ENCODE results near the gene PGA3.
"Not testable (repeated sequence)": the region's sequence is repeated elsewhere in the genome, so short reads cannot be mapped to it uniquely, and the experiment has no call there.

Gene PGA3

DNA sequence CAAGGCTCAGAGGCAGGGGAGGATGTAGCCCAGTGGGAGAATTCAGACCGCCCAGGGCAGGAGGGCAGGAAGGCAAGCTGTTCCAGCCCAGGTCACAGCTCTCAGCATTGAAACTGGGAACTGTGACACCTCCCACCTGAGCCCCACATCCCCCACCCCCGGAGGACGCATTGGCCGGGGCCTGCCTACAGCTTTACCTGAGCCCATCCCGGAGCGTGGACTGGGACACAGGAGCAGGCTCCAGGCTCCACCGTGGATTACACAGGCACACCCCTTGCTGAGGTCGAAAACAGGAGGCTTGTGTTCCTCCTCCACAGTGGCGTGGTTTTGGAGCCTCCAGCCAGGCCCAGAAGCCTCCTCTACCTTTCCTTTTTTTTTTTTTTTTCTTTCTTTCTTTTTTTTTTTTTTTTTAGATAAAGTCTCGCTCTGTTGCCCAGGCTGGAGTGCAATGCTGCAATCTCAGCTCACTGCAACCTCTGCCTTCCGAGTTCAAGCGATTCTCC is 9.1 kb upstream of the PGA3 start:
- H3K27ac ChIP-seq, result no peak overlapping the region
- ChIA-PET POLR2A (ENCODE audit: low non-redundant PET) (no interaction called here), CTCF (interaction anchor here (0.7 kb wide), 2 partner anchors 89 to 196 kb away, joined by 3 to 7 read pairs; no protein-coding TSS in a partner anchor)
- TF ChIP-seq, protein P1, sequence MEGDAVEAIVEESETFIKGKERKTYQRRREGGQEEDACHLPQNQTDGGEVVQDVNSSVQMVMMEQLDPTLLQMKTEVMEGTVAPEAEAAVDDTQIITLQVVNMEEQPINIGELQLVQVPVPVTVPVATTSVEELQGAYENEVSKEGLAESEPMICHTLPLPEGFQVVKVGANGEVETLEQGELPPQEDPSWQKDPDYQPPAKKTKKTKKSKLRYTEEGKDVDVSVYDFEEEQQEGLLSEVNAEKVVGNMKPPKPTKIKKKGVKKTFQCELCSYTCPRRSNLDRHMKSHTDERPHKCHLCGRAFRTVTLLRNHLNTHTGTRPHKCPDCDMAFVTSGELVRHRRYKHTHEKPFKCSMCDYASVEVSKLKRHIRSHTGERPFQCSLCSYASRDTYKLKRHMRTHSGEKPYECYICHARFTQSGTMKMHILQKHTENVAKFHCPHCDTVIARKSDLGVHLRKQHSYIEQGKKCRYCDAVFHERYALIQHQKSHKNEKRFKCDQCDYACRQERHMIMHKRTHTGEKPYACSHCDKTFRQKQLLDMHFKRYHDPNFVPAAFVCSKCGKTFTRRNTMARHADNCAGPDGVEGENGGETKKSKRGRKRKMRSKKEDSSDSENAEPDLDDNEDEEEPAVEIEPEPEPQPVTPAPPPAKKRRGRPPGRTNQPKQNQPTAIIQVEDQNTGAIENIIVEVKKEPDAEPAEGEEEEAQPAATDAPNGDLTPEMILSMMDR (conservative IDR thresholded peaks at IDR 0.05; ENCODE audit: low read depth), result no peak
- no peak for DNase-seq (ENCODE audit: low spot score)

- POLR2A ChIA-PET (ENCODE audit: low non-redundant PET), result no interaction called here
- no peak for DNase-seq (ENCODE audit: low spot score)
- CTCF ChIA-PET, result interaction anchor here (0.7 to 1.0 kb wide), 2 partner anchors 7 to 88 kb away, joined by 3 to 7 read pairs; no protein-coding TSS in a partner anchor
- TF ChIP-seq, protein P1 (conservative IDR thresholded peaks at IDR 0.05; ENCODE audit: low read depth), result no peak
- H3K27ac ChIP-seq, result no peak overlapping the region
Measured at GRCh38 chr11:61194981-61195695, 8.2 kb upstream of the PGA3 start.

DNA sequence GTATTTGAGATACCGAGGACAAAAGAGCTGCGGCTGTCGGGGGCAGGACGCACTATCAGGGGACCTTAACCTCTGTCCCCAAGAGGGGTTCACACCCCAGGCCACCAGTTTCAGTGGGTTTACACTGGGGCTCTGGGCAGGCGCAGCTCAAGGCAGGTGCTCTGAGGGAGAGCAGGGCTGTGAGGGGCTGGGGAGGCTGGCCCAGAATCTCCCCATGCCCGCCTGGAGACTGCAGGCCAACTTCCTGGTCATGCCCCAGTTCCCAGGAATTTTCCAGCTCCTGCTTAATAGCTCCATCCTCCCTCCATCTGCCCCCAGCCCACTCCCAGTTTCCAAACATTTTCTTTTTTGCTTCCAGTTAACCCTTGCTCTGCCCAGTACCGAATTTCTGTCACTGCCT is 7.6 kb upstream of the PGA3 start:
- DNase-seq (ENCODE audit: low spot score), result no peak
- POLR2A ChIA-PET (ENCODE audit: low non-redundant PET), result no interaction called here
- TF ChIP-seq, protein P1 (conservative IDR thresholded peaks at IDR 0.05; ENCODE audit: low read depth), result no peak
- CTCF ChIA-PET, result interaction anchor here (1.0 kb wide), 1 partner anchor 8 kb away, joined by 3 read pairs; no protein-coding TSS in a partner anchor
- H3K27ac ChIP-seq, result no peak overlapping the region

DNA sequence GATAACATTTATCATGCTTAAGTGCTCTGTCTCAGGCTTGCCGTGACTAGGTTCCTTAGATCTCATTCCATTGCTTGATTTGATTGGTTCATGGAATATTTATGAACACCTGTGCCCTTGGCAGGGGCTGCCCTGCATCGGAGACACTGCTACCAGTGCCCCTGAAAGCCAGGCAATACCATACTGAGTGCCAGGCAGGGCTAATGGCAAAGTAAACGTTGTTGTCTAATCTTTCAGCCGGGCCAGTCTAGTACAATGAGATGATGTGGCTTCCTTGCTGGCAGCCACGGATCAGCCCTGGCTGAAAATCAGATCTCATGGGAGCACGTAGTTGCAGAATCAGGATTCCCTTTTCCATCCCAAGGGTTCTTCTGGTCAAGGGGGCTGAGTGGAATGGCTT is 5.0 kb upstream of the PGA3 start:
- ChIA-PET POLR2A (ENCODE audit: low non-redundant PET) (no interaction called here), CTCF (no interaction called here)
- no peak for DNase-seq (ENCODE audit: low spot score)
- TF ChIP-seq, protein P1 (conservative IDR thresholded peaks at IDR 0.05; ENCODE audit: low read depth), result no peak
- H3K27ac ChIP-seq, result no peak overlapping the region

DNA sequence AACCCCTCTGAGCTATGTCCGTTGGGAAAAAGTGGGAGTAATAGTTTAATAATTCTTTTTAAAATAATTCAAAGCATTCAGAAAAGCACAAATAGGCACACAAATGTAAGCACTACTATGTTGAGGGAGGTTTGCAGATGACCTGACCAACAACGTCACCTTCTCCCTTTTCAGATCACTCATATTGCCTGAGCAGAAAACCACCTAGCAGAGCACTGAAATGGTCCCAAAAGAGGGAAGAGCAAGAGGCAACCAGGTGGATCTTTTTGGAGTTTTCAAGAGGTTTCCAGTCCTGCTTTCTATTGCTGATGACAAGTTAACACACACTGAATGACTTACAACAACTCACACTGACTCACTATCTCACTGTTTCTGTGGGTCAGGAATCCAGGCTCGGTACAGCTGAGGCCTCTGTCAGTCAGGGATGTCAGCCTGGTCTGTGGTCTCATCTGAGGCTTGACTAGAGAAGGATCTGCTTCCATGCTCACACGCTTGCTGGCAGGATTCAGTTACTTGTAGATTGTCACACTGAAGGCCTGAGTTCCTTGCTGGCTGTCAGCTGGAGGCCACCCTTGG is 4.3 kb upstream of the PGA3 start:
- H3K27ac ChIP-seq, result no peak overlapping the region
- CTCF ChIA-PET, result no interaction called here
- no peak for DNase-seq (ENCODE audit: low spot score)
- POLR2A ChIA-PET (ENCODE audit: low non-redundant PET), result no interaction called here
- TF ChIP-seq, protein P1 (conservative IDR thresholded peaks at IDR 0.05; ENCODE audit: low read depth), result no peak

DNA sequence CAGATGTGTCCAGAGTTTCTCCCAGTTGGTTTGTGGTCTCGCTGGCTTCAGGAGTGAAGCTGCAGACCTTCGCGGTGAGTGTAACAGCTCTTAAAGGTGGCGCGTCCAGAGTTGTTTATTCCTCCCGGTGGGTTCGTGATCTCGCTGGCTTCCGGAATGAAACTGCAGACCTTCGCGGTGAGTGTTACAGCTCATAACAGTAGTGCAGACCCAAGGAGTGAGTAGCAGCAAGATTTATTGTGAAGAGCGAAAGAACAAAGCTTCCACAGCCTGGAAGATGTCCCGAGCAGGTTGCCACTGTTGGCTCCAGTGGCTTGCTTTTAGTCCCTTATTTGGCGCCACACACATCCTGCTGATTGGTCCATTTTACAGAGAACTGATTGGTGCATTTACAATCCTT is 1.8 kb upstream of the PGA3 start:
- TF ChIP-seq, protein P1 (conservative IDR thresholded peaks at IDR 0.05; ENCODE audit: low read depth), result no peak
- ChIA-PET POLR2A (ENCODE audit: low non-redundant PET) (no interaction called here), CTCF (interaction anchor here (0.9 kb wide), 1 partner anchor 135 kb away, joined by 3 read pairs; no protein-coding TSS in a partner anchor)
- no peak overlapping the region for H3K27ac ChIP-seq
- no peak for DNase-seq (ENCODE audit: low spot score)

- H3K27ac ChIP-seq; POLR2A ChIA-PET (ENCODE audit: low non-redundant PET); CTCF ChIA-PET; DNase-seq (ENCODE audit: low spot score): not testable (repeated sequence)
Measured at GRCh38 chr11:61203873-61204272, 558 bp downstream of the PGA3 start.

DNA sequence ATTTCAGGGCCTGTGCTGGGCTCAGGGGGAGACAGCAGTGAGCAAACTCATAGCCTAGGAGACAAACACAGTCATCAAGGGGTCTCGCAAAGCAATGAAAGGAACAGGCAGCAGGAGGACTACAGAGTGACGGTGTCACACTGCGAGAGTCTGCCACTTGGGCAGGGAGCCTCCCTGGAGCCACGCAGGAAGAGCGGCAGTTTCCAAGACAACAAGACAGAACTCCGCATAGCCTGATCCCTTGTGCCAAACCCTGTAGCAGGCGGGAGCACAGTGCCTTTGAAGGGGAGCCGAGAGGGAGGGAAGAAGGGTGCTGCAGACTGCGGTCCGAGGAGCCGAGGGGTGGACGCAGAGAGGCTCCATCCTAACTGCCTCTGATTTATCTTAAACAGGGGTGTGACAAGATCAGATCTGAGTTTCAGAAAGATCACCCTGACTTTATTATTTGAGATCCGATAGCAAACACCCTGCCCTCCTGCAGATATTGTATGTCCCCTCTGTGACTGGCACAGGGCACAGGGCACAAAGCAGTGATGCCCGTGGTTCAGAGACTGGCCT is 1.3 kb downstream of the PGA3 start:
- H3K27ac ChIP-seq; CTCF ChIA-PET; DNase-seq (ENCODE audit: low spot score); POLR2A ChIA-PET (ENCODE audit: low non-redundant PET): not testable (repeated sequence)

DNA sequence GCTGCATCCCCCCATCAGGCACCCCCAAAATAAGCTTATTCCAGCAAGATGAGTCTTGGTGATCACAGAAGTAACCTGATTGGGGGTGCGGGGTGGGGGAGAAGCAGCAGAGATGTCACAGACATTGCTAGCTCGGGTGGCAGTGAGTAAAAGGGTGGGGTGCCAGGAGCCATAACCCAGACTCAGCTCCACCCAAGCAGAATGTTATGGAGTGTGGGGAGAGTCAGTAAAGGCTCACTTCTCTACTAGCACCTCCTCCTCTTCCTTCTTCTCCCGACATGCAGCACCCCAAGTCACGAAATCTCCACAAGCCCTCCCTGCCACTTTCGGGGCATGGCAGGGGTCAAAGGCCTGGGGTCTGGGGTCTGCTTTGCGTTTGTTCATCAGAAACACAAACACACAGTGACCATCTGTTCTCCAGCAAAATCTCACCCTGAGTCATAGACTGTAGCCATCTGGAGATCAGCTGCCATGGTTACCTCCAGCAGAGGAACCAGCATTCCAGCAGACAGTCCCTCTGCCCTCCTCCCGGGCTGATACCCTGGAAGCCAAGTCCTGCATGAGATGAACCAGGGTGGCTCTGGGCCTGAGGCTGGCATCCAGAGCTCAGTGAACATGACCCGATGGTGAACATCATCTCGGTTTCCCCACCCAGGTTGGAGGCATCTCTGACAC is 4.5 kb downstream of the PGA3 start:
- H3K27ac ChIP-seq; DNase-seq (ENCODE audit: low spot score); POLR2A ChIA-PET (ENCODE audit: low non-redundant PET); CTCF ChIA-PET: not testable (repeated sequence)
